Neural progenitor cell (in vitro differentiated cells): Measurements from ENCODE around the gene MYCN.

ENCODE experiments used
- EZH2 ChIP-seq: fragments of 200-600 bp; sonication (generic); IDR thresholded peaks from 2 replicates; pipeline ENCODE4 v1.6.1; 2017; ENCODE audit warnings: antibody characterized with exemption, mild to moderate bottlenecking, moderate library complexity
- TF ChIP-seq, protein P1 (sequence below): fragments of 200-600 bp; sonication (generic); IDR thresholded peaks from 2 replicates; pipeline ENCODE4 v1.5.1; 2017; ENCODE audit warnings: antibody characterized with exemption, mild to moderate bottlenecking

DNA sequence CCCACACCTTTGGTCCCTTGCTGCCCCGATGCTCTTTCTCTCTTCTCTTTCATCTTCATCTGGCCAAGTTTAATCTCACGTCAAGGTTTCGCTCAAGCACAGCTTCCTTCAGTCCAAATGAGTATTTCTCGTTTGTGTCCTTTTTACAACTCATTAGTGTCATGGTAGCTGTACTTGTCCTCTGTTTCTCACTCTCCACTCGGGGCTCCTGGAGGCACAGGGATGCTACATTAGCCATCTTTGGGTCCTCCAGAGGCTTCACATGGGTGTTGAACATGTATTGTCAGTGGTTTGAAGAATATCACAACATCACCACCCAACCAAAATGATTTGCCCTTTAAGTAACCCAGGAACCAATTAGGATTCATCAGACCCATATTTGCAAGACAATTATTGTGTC lies 30.4 kb downstream of the MYCN start:
- TF ChIP-seq, protein P1, sequence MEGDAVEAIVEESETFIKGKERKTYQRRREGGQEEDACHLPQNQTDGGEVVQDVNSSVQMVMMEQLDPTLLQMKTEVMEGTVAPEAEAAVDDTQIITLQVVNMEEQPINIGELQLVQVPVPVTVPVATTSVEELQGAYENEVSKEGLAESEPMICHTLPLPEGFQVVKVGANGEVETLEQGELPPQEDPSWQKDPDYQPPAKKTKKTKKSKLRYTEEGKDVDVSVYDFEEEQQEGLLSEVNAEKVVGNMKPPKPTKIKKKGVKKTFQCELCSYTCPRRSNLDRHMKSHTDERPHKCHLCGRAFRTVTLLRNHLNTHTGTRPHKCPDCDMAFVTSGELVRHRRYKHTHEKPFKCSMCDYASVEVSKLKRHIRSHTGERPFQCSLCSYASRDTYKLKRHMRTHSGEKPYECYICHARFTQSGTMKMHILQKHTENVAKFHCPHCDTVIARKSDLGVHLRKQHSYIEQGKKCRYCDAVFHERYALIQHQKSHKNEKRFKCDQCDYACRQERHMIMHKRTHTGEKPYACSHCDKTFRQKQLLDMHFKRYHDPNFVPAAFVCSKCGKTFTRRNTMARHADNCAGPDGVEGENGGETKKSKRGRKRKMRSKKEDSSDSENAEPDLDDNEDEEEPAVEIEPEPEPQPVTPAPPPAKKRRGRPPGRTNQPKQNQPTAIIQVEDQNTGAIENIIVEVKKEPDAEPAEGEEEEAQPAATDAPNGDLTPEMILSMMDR = no peak
- no peak for TF ChIP-seq EZH2
